Transverse colon (tissue), 4 donors: Measurements from ENCODE around the gene TDP2. TPM values are rescaled to one million over a fixed set of nuclear protein-coding genes. Genes with fewer than 3 reads are reported as not detected.
A peak's percentile ranks its signal among the peaks of the same experiment; 100 is the strongest.
"Not testable (repeated sequence)": the region's sequence is repeated elsewhere in the genome, so short reads cannot be mapped to it uniquely, and the experiment has no call there.

Source experiments
- DNase-seq: peaks from one replicate; pipeline ENCODE4 v3.0.0-alpha.2; 2019
- H3K27ac ChIP-seq, 4 donors: fragments of 200-600 bp; sonication (generic); 2 replicates each; pipeline ENCODE4 v1.5.1; 2016 to 2018; ENCODE audit warnings: inconsistent platforms in 4 of 4
- H3K27me3 ChIP-seq: fragments of 200-600 bp; sonication (generic); 2 replicates; pipeline ENCODE4 v1.5.1; 2017; ENCODE audit warnings: inconsistent platforms
- H3K36me3 ChIP-seq, 4 donors: fragments of 200-600 bp; sonication (generic); 2 replicates each; pipeline ENCODE4 v1.5.1; 2017 to 2019; ENCODE audit warnings: inconsistent platforms in 4 of 4
- H3K4me1 ChIP-seq, 4 donors: fragments of 200-600 bp; sonication (generic); 2 replicates each; pipeline ENCODE4 v1.5.1; 2017 to 2020; ENCODE audit warnings: inconsistent platforms in 4 of 4
- H3K4me3 ChIP-seq, 4 donors: fragments of 200-600 bp; sonication (generic); 1 replicate in 1 of 4; 2 replicates in 3 of 4; pipeline versions ENCODE4 v1.5.1 to v1.6.1; 2017 to 2019; ENCODE audit warnings: inconsistent platforms in 4 of 4
- H3K9me3 ChIP-seq, 2 donors: fragments of 200-600 bp; sonication (generic); 2 replicates each; pipeline ENCODE4 v1.5.1; 2017 to 2019; ENCODE audit warnings: inconsistent platforms in 2 of 2
- CTCF ChIP-seq, 5 experiments: fragments of 200-600 bp in 3 of 5; fragments of 450-650 bp in 2 of 5; sonication (generic) in 3 of 5; IDR thresholded peaks; 1 replicate in 2 of 5; 2 replicates in 3 of 5; pipeline ENCODE4 v1.5.1; 2016 to 2017; ENCODE audit warnings: antibody characterized with exemption in 5 of 5, inconsistent platforms in 3 of 5, mild to moderate bottlenecking in 2 of 5, moderate library complexity in 1 of 5
- EP300 ChIP-seq: sonication (generic); formaldehyde crosslinking; IDR thresholded peaks from one replicate; pipeline ENCODE4 v1.6.1; 2017; ENCODE audit warnings: antibody characterized with exemption, low read depth
- POLR2A ChIP-seq: fragments of 450-650 bp; IDR thresholded peaks from one replicate; pipeline ENCODE4 v1.6.1; 2016; ENCODE audit warnings: antibody characterized with exemption, mild to moderate bottlenecking, moderate library complexity
- POLR2AphosphoS5 ChIP-seq, 3 donors: sonication (generic); formaldehyde crosslinking; IDR thresholded peaks; one replicate each; pipeline ENCODE4 v1.6.1; 2016; ENCODE audit warnings: antibody characterized with exemption in 3 of 3
- WGBS, 2 donors: methylation state at CpG; one replicate each; pipeline ENCODE4 v1.1.5; 2018; ENCODE audit warnings: low coverage in 1 of 2; 5-methylcytosine and 5-hydroxymethylcytosine counted together
- in situ Hi-C, 4 donors: fragments of 200-750 bp; cut with MboI; loops; one replicate each; pipeline versions ENCODE4 v1.15.0 to v1.15.1; 2017; ENCODE audit warnings: low sequenced_read_pairs in 3 of 4, low pct_ligation_motif_present in 1 of 4, low pct_unique_long_range_greater_than_20kb in 1 of 4
- intact Hi-C: fragments of 100-400 bp; cut with DNase I; formaldehyde crosslinking; loops from one replicate; pipeline ENCODE4 v1.15.1; 2023; ENCODE audit warnings: low total_unique reads
- total RNA-seq, 4 donors: library from RNA; depleted of rRNA; stranded (reverse); fragments of >200 nt; gene quantifications; one replicate each; pipeline ENCODE4 v1.1.0, GENCODE V29; 2016

The TDP2 gene
- total RNA-seq, 4 donors from 2014 or later: 48.4 to 292 (median 151) TPM

DNA sequence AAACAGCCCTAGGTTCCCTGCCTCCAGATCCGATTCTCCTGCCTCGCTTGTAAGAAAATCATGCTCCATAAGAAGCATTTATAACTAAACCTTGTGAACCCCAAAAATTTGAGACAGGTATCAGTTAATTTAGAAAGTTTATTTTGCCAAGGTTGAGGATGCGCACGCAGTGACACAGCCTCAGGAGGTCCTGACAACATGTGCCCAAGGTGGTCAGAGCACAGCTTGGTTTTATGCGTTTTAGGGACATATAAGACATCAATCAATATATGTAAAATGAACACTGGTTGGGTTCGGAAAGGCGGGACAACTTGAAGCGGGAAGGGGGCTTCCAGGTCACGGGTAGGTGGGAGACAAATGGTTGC is 2.3 kb upstream of the TDP2 start:
- H3K27me3 ChIP-seq: no peaks in the 10 kb centered on the region
- H3K27ac ChIP-seq: no peak overlapping the region
- no peak for DNase-seq
- intact Hi-C loops (no loop called here), in situ Hi-C loops (no loop called here)
- H3K9me3 ChIP-seq: peaks cover 5 to 8% of the 10 kb centered on the region in 2 donors
- H3K36me3 ChIP-seq: no peaks in the 10 kb centered on the region
- no peak overlapping the region for H3K4me3 ChIP-seq
- 89 to 94% methylated on average over 5 to 9 of the region's 9 CpGs for WGBS, 2 donors
- no peak for TF ChIP-seq CTCF (IDR thresholded peaks at IDR 0.05)
- TF ChIP-seq POLR2A: no peak
- no peak for TF ChIP-seq EP300
- no peak for TF ChIP-seq POLR2AphosphoS5 (IDR thresholded peaks at IDR 0.05)
- peaks cover 7 to 31% (median 20%) of the 10 kb centered on the region in 4 donors for H3K4me1 ChIP-seq

- DNase-seq, in situ Hi-C loops, H3K27me3 ChIP-seq, intact Hi-C loops, H3K36me3 ChIP-seq, H3K9me3 ChIP-seq: not testable (repeated sequence)
- H3K4me1 ChIP-seq: peaks cover 7 to 38% (median 25%) of the 10 kb centered on the region in 4 donors
- 93 to 94% methylated on average over 8 to 18 of the region's 18 CpGs for WGBS, 2 donors
- H3K27ac ChIP-seq: peak overlapping the region; percentile 92 to 97 (median 94)
- peak overlapping the region in 3 of 4 donors; percentile 50 to 75 (median 64) for H3K4me3 ChIP-seq
These were observed 1.6 kb upstream of the TDP2 start for GRCh38 chr6:24668066-24668996.

DNA sequence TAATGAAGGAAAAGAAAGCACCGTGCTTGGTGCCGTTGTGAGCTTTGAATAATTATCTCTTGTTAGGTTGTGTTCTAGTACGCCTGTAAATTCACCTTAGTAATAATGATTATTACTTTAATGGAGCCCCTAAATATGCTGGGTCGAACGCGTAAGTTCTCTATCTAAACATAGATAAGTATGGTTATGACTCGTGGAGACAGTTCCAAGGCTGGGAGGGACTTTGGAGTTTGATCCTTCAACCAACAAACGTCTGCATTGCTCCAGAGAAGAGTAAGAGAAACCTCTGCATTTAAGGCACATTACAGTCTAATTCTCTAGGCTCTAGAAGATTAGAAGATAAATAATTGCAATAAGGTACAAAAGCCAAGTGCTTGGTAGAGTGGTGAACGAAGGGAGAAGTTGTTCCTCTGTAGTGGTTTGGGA is 692 bp upstream of the TDP2 start:
- DNase-seq: peak; percentile 57
- Histone ChIP-seq H3K36me3 (no peaks in the 10 kb centered on the region), H3K27me3 (no peaks in the 10 kb centered on the region), H3K4me1 (peaks cover 7 to 47% (median 30%) of the 10 kb centered on the region in 4 donors), H3K27ac (peak overlapping the region; percentile 92 to 97 (median 94)), H3K4me3 (peak overlapping the region; percentile 50 to 89 (median 70)), H3K9me3 (peaks cover 5 to 8% of the 10 kb centered on the region in 2 donors)
- WGBS, 2 donors: 0 to 4% methylated on average over 8 to 9 of the region's 9 CpGs
- intact Hi-C loops: no loop called here
- no peak for TF ChIP-seq POLR2AphosphoS5 (IDR thresholded peaks at IDR 0.05)
- TF ChIP-seq POLR2A: no peak
- TF ChIP-seq CTCF (IDR thresholded peaks at IDR 0.05): no peak
- no peak for TF ChIP-seq EP300
- in situ Hi-C loops: no loop called here

DNA sequence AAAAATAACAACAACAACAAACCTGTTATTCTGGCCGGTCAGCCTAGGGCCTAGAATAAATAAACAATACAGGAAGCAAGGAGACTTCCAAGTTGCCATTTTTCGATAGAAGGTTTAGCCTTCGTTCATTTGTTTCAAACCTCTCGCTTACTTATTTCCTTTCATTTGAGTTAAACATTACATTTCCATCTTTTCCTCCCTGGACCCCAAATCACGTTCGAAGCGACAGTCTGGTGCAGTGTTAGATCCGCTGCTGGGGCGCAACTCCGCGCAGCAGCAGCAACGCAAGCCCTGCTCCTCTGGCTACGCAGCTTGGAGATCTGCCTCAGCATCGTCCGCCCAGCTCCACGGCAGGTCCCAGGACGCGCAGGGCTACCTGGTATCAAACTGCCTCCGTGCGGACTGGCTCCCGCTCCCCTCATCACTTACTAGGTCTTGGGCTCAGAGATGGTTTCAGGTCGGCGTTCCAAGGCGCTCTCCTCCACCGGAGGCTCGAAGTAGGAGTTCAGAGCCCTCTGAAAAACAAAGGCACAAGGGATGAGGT is 530 bp downstream of the TDP2 start:
- H3K4me1 ChIP-seq: peaks cover 7 to 57% (median 37%) of the 10 kb centered on the region in 4 donors
- in situ Hi-C loops (no loop called here), intact Hi-C loops (no loop called here)
- no peaks in the 10 kb centered on the region for H3K36me3 ChIP-seq
- 0% methylated on average over 4 to 26 of the region's 26 CpGs for WGBS, 2 donors
- H3K27me3 ChIP-seq: no peaks in the 10 kb centered on the region
- DNase-seq: peak; percentile 56
- H3K27ac ChIP-seq: peak overlapping the region; percentile 92 to 97 (median 94)
- TF ChIP-seq CTCF (IDR thresholded peaks at IDR 0.05) (no peak), POLR2AphosphoS5 (IDR thresholded peaks at IDR 0.05) (no peak), EP300 (no peak), POLR2A (no peak)
- H3K9me3 ChIP-seq: peaks cover 5 to 8% of the 10 kb centered on the region in 2 donors
- peak overlapping the region; percentile 50 to 89 (median 70) for H3K4me3 ChIP-seq
